OCI-M2 (cell line): ENCODE data around the gene PPIB.
A peak's percentile ranks its signal among the peaks of the same experiment; 100 is the strongest.

ENCODE experiments used
- DNase-seq: peaks from one replicate; lab custom pipeline; 2025; ENCODE audit not compliant: unreplicated experiment; lab: John Stamatoyannopoulos, UW

PPIB gene

DNA sequence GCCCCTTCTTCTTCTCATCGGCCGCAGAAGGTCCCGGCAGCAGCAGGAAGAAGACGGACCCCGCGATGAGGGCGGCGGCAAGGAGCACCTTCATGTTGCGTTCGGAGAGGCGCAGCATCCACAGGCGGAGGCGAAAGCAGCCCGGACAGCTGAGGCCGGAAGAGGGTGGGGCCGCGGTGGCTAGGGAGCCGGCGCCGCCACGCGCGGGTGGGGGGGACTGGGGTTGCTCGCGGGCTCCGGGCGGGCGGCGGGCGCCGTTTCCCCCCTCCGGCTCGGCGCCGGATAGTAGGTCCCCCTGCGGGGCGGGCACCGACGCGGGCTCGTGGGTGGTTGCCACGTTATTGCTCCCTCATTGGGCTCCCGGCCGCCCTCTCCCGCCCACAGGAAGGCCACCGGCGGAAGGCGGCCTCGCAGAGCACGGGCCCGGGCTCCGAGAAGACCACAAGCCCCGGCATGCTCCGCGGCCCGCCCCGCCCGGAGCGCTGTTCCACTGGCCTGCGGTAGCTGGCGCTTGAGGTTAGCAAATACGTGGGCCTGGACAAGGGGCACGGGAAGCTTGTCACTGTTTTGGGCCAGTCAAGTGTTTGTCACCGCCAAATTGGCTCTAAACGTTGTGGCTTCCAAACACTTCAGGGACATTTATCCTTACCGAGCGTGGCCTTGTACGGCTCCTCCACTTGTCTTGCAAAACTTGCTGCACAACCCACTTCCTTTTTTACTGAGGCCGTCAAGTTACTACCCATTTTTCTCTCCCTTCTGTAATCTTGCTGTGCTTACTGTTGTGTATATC lies at the start of gene PPIB:
TSS of gene PPIB (minus strand) at position 154 of the 790 bp plus-strand sequence. CDS start at position 118, 36 bp downstream.
- DNase-seq: peak; percentile 94

DNA sequence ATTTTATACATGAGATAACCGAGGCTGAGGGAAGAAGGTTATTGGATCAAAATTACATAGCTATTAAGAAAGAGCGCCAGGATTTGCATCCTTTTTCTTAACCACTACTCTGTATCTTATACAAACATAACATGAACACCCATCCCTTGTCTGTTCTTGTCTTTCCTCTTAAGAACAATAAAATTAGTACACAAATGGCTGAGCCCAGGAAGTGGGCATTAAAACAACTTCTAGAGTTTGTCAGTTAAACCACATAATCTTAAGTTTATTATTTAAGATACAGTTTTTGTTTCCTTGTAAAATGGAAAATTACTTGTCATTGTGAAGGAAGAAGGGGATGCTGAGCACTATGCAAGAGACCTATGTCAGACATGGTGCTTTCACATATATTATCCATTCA lies 48.9 kb upstream of the PPIB start:
- no peak for DNase-seq

DNA sequence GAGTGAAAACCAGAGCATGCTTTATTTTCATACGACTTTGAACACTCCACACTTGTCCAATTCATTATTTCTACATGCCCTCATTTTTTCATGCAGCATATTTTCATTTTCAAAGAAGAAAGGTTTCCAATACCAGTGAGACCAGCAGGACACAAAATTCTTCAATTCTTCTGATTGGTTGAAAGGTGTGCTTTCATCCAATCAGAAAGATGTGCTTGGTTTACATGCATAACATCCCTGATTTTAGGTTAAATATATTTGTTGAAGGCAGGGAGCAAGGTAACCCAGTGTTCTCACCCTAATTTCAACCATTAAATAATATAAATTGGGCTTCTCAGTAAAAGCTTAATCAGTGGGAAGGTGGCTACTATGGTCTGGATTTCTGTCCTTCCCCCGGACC lies 47.5 kb upstream of the PPIB start:
- DNase-seq: no peak

DNA sequence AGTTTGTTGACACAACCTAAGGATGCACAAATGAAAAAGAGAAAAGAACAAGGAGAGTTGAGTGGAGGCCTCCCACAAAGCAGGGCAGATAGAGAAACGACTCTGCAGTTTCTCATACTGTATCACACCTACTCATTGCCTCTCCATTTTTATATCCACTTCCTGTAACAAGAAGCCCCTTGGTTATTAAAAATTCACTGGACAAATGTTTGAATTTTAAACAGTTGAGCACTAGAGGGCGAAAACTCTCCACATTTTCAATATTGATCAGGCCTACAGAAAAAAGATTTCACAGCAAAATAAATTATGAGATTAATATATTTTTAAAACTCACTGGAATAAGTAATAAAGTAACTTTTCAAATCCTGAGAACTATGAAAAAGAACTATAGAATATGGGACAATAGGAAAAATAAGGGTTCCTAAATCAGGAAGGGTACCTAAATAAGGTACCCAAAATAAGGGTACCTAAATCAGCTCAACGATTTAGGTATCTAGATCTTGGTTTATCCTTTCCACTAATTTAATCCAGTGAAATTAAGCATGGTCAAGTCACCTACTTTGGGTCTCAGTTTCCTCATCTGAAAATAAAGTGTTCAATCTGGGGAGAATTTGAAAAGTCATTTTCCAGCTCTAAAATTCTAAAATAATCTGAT lies 47.0 kb upstream of the PPIB start:
- no peak for DNase-seq

GRCh38 chr15:64205202-64205601 lies 42.4 kb upstream of the PPIB start:
- no peak for DNase-seq

GRCh38 chr15:64197425-64197824 lies 34.6 kb upstream of the PPIB start:
- DNase-seq: no peak

DNA sequence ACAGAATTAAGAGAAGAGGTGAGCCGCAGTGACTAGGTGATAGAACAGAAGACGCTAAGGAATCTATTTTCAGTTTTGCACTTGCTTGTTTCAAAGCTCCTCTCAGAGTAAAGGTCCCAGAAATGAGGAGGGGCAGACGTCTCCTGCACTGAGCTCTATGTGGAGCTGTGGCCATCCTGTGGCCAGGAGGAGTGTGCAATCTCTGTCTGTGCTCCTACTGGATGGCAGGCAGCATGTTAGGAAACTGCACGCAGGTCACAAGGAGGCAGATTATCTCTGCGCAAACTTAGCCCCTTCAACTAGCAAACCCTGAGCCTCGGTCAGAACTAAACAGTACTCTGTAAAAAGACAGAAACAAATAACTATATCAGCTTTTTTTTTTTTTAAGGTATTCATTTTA lies 31.1 kb upstream of the PPIB start:
- no peak for DNase-seq

GRCh38 chr15:64191971-64192830 lies 29.4 kb upstream of the PPIB start:
- DNase-seq: no peak

DNA sequence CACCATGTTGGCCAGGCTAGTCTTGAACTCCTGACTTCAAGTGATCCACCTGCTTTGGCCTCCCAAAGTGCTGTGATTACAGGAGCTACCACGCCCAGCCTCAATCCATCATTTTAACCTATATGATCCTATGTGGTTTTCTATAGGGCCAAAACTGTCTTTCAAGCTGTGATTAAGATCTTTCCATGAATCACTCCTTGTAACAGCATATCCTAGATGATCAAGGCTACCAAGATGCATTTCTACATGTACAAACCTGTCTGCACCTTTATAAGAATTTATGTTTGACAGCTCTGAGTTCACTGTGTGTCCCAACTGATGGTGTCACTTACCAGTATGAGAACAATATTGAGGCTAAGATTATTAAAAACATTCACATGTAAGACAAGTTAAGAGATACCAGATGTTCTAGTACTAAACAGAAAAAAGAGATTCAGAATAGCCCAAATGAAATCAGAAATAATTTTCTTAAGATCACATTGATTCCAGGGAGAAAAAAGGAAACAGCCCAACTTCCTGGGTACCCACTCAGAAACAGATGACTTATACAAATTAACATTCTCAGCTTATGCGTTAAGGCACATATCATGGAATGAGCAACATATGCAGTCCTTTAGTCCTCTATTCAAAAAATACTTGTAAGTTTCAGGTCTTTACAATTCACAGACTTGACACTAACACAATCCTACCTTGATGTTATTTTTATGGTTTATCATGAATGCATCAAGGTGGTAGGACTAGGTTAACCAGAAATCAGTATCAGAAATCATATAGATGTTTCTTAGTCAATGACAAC lies 24.8 kb upstream of the PPIB start:
- DNase-seq: no peak

- no peak for DNase-seq
Measured at GRCh38 chr15:64185146-64185911, 22.5 kb upstream of the PPIB start.

DNA sequence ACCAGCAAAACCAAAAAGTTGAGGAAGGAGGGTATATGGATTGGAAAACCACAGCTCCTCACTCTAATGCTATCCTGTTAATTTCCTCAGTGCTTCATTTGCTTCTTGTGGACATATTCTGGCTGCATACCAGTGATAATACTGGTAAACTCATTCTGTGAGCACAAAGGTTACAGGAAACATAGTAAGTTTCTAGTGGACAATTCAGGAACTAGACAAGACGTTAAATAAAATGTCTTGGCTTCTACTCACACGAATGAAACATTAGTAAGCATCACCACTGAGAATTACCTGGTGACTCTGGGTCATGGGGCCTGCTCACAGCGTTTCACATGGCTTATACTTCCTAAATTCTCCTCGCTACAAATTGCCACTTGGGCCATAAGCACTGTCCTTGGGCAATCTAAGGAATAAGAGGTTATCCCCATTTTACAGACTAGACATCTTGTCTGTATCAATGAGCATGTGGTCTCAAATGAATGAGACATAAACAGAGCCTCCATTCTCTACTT lies 20.1 kb upstream of the PPIB start:
- no peak for DNase-seq

DNA sequence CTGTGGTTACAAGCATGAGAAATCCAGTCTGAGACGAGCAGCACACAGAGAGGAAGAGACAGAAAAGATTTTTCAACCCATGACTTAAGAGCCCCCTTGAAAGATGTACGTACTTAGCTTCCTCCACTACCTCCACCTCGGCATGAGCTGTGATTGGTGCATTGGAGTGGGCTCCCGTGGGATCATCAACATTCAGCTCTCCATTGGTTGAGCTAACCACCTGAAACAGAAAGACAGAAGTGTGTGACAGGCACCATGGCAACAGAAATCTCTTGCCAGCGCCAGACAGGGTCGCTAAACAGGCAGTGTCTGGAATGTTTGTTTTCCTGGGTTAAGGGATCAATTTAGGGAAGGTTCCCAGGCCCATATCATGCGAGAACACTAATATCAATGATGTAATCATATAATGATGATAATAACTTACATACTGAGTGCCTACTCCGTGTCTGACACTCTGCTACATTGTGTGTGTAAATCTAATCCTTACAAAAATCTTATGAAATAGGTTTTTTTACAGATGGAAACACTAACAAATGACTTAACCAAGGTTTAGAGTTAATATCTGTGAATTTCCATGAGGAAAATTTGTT lies 17.5 kb upstream of the PPIB start:
- DNase-seq: no peak

GRCh38 chr15:64166102-64166890 lies 3.5 kb upstream of the PPIB start:
- no peak for DNase-seq

DNA sequence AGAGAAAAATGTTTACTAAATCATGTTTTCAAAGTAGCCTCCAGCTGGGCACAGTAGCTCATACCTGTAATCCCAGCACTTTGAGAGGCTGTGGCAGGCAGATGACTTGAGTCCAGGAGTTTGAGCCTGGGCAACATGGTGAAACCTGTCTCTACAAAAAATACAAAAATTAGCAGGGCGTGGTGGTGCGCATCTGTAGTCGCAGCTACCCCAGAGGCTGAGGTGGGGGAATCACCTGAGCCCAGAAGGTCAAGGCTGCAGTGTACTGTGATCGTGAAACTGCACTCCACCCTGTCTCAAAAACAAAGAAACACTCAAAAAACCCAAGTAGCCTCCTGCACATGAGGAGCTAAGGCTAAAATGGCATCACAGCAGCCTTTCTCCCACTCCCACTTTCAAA lies 1.6 kb upstream of the PPIB start:
- DNase-seq: no peak

GRCh38 chr15:64163659-64164362 lies 989 bp upstream of the PPIB start:
- DNase-seq: no peak

DNA sequence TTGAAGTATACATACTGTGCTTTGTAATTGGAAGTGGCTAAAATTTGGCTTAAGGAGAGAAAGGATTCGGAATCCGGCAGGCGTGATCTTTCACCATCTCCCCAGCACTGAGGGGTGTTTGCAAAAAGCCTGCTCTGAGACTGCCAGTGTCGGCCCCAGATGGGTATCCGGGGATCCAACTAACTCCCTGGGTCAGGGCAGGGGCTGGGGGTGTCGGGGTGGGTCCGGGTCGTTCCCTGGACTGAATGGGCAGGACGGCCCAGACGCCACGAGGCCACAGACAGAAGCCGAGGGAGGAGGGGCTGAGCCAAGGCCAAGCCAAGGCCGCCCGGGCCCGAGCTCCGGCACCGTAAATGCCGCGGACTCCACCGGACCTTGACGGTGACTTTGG lies 349 bp downstream of the PPIB start:
- DNase-seq: no peak

- DNase-seq: no peak
Measured at GRCh38 chr15:64161688-64162477, 939 bp downstream of the PPIB start.
